ENCODE results near the gene TGFA.

Gene TGFA

GRCh38 chr2:70513738-70514137, 39.9 kb downstream of the TGFA start:
- no peak overlapping the region for H3K4me3 ChIP-seq (ENCODE audit: low read length)
- TF ChIP-seq CTCF (IDR thresholded peaks at IDR 0.05; ENCODE audit: insufficient read depth, low read depth, low read length, missing control alignments): no peak
- DNase-seq (ENCODE audit: low read depth): no peak

- H3K4me3 ChIP-seq (ENCODE audit: low read length): no peak overlapping the region
- DNase-seq (ENCODE audit: low read depth): no peak
- no peak for TF ChIP-seq CTCF (IDR thresholded peaks at IDR 0.05; ENCODE audit: insufficient read depth, low read depth, low read length, missing control alignments)
These were observed 41.5 kb downstream of the TGFA start for GRCh38 chr2:70511971-70512729.

GRCh38 chr2:70510313-70510712, 43.3 kb downstream of the TGFA start:
- TF ChIP-seq CTCF (IDR thresholded peaks at IDR 0.05; ENCODE audit: insufficient read depth, low read depth, low read length, missing control alignments): no peak
- no peak overlapping the region for H3K4me3 ChIP-seq (ENCODE audit: low read length)
- DNase-seq (ENCODE audit: low read depth): peak; percentile 63

- TF ChIP-seq CTCF (IDR thresholded peaks at IDR 0.05; ENCODE audit: insufficient read depth, low read depth, low read length, missing control alignments): no peak
- H3K4me3 ChIP-seq (ENCODE audit: low read length): no peak overlapping the region
- DNase-seq (ENCODE audit: low read depth): peak; percentile 93
These were observed 44.1 kb downstream of the TGFA start for GRCh38 chr2:70509565-70509964.

- no peak for TF ChIP-seq CTCF (IDR thresholded peaks at IDR 0.05; ENCODE audit: insufficient read depth, low read depth, low read length, missing control alignments)
- DNase-seq (ENCODE audit: low read depth): peak; percentile 95
These were observed 44.7 kb downstream of the TGFA start for GRCh38 chr2:70508711-70509462.

DNA sequence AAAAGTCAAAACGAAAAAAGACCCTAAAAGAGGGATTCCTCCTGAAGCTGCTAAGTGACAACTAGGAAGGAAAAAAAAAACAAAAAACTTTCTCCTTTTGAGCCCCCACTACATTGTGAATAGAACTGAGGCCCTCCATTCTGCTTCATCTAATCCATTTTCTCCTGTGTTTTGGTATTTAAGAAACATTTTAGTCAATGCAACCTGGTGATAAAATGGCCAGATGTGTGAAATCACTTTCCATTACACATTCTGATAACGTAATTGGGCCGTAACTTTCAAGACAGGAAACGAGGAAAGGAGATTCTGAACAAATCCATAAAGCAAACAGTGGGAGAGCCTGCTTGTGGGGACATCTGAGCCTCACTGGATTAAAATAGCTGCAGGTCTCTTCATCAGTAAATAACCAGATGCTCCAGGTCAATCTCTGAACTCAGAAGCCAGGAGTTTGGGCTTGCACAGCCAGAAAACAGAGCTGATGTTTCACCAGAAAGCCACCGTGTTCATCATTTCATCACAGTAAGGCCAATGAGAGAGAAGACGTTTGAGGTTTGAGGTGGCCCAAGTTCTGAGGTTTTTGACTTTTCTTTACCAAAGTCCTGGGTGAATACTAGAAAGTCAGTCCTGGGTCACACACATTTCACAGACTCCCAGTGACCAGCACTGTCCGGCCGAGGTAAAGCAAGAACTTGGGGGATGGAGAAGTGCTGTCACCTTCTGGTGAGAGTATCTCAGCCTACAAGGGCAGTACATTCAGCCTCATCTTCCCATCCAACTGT, 47.8 kb downstream of the TGFA start:
- no peak overlapping the region for H3K4me3 ChIP-seq (ENCODE audit: low read length)
- no peak for DNase-seq (ENCODE audit: low read depth)
- no peak for TF ChIP-seq CTCF (IDR thresholded peaks at IDR 0.05; ENCODE audit: insufficient read depth, low read depth, low read length, missing control alignments)

More at GRCh38 chr2:70508711-70509462, 44.7 kb downstream of the TGFA start:
- H3K4me3 ChIP-seq (ENCODE audit: low read length): no peak overlapping the region
